ENCODE results near the gene FANCI.
"Not testable (repeated sequence)": the region's sequence is repeated elsewhere in the genome, so short reads cannot be mapped to it uniquely, and the experiment has no call there.

The FANCI gene

GRCh38 chr15:89225588-89225987 lies 18.2 kb upstream of the FANCI start:
- DNase-seq (ENCODE audit: low spot score), result no peak

DNA sequence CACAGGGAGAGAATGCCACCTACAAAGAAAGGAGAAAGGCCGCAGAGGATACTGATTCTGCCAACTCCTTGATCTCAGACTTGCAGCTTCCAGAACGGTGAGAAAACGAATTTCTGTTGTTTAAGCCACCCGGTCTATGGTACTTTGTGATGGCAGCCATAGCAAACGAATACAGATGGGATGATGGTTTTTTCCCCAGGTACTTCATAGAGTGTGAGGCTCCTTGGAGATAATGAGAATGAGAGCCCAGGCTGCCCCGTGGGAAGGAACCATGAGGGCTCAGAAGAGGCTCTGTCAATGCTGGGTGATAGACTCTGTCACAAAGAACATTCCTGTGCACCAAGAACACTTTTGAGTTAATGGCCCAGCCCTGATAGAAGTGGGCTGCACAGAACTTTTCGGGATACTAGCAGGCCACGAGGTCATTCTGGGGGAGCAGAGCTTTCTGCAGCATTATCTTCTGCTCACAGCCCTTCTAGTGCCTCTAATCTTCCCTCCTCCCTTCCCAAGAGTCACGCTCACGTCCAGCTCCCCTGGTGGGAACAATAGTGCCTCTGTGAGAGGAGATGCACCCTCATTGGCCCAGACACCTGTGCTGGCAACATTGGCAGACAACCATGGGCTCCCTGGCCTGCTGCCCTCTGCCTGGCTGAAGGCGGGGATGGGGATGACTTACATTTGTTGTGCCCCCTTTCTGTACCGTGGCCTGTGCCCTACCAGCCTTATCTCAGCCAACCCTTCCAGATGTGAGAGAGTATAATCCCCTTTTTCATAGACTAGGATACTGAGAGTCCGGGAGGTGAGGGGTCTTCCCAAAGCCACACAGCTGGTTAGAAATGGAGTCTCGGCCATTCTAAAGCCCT lies 17.2 kb upstream of the FANCI start:
- DNase-seq (ENCODE audit: low spot score), result no peak

DNA sequence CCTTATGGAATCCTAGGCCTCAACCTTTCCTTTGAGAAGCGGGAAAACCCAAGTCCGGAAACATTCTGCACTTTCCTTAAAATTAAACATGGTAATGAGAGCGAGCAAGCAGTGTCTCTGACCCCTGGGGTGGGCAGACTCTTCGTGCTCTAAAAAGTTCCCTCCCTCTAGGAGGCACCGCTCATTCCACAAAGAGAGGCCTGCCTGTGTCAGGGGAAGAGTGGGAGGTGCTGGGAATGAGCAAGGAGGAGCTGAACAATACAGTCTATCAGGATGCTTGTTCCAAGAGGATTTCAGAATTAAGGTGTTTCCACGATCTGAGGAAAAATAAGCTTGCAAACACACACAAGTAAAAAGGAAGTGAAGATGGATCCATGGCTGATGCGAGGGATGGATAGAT lies 16.4 kb upstream of the FANCI start:
- DNase-seq (ENCODE audit: low spot score), result no peak

GRCh38 chr15:89230277-89230676 lies 13.5 kb upstream of the FANCI start:
- DNase-seq (ENCODE audit: low spot score), result no peak

DNA sequence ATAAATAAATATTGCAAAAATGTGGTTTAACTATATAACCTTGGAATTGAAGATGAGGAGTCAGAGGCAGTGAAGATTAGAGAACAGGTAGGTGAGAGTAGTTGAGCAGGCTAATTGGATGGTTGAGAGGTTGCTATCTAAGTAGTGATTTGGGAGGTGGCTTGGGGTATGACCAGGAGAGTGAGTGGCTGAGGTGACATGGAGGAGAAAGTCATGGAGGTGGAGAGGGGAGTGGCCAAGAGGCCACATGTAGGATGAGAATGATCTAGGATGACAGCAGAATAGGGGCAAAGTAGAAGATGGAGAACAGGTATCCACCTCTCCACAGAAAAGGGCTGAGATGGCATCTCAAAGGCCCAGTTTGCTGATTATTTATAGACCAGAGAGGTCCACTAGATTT lies 11.9 kb upstream of the FANCI start:
- DNase-seq (ENCODE audit: low spot score), result no peak

DNA sequence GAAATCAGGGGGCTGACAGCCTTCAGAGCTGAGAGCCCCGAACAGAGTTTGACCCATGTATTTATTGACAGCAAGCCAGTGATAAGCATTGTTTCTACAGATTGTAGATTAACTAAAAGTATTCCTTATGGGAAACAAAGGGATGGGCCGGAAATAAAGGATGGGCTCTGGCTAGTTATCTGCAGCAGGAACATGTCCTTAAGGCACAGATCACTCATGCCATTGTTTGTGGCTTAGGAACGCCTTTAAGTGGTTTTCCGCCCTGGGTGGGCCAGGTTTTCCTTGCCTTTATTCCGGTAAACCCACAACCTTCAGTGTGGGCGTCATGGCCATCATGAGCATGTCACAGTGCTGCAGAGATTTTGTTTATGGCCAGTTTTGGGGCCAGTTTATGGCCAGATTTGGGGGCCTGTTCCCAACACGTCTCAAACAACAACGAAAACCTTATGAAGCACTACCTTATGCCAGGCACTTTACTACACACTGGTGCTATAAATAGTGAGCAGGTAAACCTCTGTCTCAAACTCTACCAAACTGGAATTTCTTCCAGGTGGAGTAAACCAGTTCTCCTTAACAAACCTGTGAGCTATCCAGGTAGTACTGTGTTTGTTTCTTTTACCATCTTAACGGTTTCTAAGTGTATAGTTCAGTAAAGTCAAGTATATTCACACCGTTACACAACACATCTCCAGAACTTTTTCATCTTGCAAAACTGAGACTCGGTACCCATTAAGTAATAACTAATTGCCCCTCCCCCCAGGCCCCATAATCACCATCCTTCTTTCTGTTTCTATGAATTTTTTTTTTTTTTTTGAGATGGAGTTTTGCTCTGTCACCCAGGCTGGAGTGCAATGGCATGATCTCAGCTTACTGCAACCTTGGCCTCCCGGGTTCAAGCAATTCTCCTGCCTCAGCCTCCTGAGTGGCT lies 3.6 kb upstream of the FANCI start:
- not testable (repeated sequence) for DNase-seq (ENCODE audit: low spot score)

- no peak for DNase-seq (ENCODE audit: low spot score)
Observed at GRCh38 chr15:89243046-89243690, 611 bp upstream of the FANCI start.

GRCh38 chr15:89244574-89244903 lies 760 bp downstream of the FANCI start:
- DNase-seq (ENCODE audit: low spot score), result no peak

GRCh38 chr15:89247446-89247845 lies 3.7 kb downstream of the FANCI start:
- no peak for DNase-seq (ENCODE audit: low spot score)

DNA sequence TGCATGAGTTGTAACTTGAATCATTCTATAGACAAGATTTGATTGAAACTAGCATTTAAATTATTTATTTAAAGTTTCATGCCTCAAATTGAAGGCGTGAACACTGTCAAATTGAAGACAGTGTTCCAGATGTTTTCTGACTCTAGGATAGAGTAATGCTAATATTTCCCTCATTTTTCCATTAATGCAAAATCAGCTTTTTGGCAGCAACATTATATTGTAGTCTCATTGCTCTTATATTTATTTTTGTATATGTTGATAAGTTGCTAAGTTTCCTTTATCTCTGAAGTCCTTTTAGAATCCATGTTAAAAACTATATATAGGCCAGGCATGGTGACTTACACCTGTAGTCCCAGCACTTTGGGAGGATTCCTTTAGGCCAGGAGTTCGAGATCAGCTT lies 4.8 kb downstream of the FANCI start:
- no peak for DNase-seq (ENCODE audit: low spot score)

DNA sequence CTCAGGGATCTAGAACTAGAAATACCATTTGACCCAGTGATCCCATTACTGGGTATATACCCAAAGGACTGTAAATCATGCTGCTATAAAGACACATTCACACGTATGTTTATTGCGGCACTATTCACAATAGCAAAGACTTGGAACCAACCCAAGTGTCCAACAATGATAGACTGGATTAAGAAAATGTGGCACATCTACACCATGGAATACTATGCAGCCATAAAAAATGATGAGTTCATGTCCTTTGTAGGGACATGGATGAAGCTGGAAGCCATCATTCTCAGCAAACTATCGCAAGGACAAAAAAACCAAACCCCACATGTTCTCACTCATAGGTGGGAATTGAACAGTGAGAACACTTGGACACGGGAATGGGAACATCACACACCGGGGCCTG lies 6.4 kb downstream of the FANCI start:
- DNase-seq (ENCODE audit: low spot score), result not testable (repeated sequence)

DNA sequence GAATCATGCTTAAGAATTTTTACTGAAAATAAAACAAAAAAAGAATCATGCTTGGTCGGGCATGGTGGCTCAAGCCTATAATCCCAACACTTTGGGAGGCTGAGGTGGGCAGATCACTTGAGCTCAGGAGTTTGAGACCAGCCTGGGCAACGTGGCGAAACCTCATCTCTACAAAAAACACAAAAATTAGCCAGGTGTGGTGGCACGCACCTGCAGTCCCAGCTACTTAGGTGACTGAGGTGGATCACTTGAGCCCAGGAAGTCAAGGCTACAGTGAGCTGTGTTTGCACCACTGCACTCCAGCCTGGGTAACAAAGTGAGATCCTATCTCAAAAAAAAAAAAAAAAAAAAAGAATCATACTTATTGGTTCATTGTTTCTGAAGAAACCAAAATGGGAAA lies 33.5 kb downstream of the FANCI start:
- not testable (repeated sequence) for DNase-seq (ENCODE audit: low spot score)

DNA sequence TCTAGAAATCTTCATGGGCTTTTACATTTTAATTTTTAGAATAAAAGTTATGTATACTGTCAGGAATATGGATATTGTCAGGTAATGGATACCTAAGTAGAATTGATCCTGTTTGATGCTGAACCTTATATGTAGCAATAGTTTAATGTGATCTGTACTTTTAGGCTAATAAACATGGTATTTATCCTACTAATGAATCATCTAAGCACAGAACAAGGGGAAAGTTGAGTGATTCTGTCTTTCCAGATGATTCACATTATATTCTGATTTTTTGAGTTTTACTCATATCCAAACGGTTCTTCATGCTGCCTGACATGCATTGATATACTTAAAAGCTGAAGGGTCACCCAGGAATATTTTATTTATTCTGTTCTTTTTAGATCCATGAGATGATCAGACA lies 34.5 kb downstream of the FANCI start:
- no peak for DNase-seq (ENCODE audit: low spot score)

GRCh38 chr15:89282631-89283030 lies 38.9 kb downstream of the FANCI start:
- no peak for DNase-seq (ENCODE audit: low spot score)

DNA sequence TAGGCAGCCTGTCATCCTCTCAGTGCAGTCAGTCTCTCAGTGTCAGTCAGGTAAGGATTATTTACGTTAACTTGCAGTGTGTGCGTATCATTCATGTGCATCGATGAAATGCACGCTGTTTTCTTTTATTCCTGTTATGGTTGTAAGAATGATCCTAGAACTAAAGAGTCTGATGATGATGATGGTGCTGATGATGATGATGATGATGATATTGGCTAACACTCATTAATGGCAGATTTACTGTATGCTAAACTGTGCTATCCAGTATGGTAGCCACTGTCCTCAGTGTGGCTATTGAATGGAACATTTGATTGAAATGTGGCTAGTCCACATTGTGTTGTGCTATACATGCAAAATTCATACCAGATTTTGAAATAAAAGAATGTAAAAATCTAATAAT lies 39.4 kb downstream of the FANCI start:
- no peak for DNase-seq (ENCODE audit: low spot score)

DNA sequence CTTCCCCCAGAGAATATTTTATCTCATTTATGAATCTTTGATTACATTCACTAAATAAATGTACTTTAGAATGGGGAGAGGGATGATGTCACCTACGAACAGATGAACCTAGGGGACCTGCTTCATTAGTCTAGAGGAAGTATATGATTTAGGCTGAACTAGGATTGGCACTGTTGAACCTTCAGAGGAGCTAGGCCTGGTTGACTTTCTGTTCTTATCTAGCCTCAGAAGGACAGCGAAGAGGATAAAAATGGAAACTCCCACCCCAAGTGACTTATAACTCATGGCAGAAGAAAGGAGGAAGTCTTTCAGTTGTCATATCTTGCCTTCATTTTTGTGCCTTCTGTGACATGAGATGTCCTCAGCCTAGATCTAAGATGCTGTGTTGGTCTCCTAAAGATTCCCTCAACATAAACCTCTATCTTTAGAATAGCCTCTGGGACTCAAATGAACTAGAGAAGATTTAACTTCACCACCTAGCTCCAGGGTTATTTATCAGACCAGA lies 48.2 kb downstream of the FANCI start:
- DNase-seq (ENCODE audit: low spot score), result no peak

DNA sequence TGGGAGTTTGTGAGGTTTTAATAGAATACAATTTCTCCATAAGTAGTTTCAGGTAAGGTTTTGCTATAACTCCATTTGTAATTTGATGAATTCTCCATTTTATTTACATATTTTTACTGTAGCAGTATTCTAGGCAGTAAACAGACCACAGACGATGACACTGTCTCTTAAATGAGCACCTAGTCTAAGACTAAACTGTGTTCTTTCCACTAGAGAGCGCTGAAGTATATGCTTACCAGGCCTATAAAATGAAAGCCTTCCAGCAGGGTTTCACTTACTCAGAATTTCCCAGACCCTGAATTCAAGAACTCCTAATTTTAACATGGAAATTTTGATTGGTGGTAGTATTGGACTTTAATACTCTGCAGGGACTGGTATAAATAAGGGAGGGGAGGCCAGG lies 49.2 kb downstream of the FANCI start:
- DNase-seq (ENCODE audit: low spot score), result no peak

GRCh38 chr15:89299896-89300295 lies 56.1 kb downstream of the FANCI start:
- no peak for DNase-seq (ENCODE audit: low spot score)

DNA sequence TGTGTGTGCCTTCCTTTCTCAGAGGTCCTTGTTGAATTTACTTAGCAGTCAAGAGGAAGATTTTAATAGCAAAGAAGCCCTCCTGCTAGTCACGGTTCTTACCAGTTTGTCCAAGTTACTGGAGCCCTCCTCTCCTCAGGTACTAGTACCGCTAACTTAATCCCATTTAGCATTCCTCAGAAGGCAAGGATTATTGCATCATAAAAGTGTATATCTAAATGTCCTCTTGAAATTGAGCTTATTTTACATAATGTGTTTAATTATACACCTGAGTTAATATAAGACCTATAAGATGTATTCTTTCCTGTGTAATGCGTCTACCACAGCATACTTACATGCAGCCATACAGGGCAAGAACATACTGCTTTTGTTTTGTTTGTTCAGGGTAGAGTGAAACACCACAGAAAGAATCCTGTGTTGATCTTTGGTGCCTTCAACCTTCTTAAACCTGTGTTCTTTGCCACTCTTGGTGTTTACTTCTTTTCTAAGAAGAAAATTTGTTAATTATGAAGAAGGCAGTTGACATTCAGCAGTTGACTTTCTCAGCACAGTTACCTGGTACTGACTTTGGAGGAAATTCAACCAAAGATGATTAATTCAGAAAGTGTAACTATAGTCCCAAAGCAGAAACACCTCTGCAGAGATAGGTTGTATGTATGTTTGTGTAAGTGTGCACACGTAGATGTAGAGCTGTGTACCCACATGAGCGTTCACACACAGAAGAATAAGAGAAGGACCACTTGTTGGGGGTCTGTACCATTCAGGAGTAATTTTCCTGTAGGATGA lies 57.7 kb downstream of the FANCI start:
- DNase-seq (ENCODE audit: low spot score), result no peak

DNA sequence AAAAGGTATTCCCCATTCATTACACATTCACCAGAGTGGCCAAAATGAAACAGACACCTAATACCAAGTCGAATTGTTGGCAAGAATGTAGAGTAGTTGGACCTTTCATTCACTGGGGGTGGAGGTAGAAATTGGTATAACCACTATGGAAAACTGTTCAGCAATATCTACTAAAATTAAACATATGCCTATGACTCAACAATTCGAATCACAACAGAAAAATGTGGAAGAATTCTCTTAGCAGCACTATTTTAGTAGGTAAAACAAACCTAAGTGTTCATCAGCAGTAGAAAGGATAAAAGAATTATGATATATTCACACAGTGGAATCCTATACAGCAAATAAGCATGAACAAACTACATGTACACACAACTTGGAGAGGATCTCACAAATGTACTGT lies 60.2 kb downstream of the FANCI start:
- DNase-seq (ENCODE audit: low spot score), result no peak

DNA sequence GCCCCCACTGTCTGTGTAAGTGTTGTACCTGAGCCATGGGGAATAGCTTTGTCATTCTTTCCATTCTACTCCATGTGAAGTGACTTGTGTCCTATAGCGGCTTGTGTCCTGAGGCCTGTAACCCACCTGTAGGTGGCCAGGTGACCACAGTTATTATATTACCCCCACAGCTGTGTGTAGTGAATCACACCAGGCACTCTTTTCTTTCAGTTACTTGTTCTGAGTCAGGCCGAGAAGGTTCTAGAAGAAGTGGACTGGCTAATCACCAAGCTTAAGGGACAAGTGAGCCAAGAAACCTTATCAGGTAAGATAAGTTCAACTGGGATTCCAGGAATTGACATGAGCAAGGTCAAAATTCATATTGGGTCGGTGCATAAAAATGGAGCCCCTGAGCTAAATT lies 61.6 kb downstream of the FANCI start:
- no peak for DNase-seq (ENCODE audit: low spot score)

All from HuH-7 (cell line).